LNCAP (cell line): ENCODE measurements around the gene GTF2H1.

Experiments
- CTCF ChIP-seq: fragments of 450-650 bp; IDR thresholded peaks from 2 replicates; pipeline ENCODE4 v1.5.1; 2017; ENCODE audit warnings: mild to moderate bottlenecking

Gene GTF2H1

GRCh38 chr11:18383388-18384156 lies 61.2 kb downstream of the GTF2H1 start:
- TF ChIP-seq CTCF = no peak

- TF ChIP-seq CTCF = no peak
Observed at GRCh38 chr11:18384157-18384641, 61.8 kb downstream of the GTF2H1 start.

GRCh38 chr11:18390088-18390487 lies 67.7 kb downstream of the GTF2H1 start:
- no peak for TF ChIP-seq CTCF

GRCh38 chr11:18392434-18393321 lies 70.3 kb downstream of the GTF2H1 start:
- no peak for TF ChIP-seq CTCF

GRCh38 chr11:18393581-18394274 lies 71.4 kb downstream of the GTF2H1 start:
- no peak for TF ChIP-seq CTCF

- TF ChIP-seq CTCF = no peak
Observed at GRCh38 chr11:18394275-18394927, 72.0 kb downstream of the GTF2H1 start, which contains the start of gene LDHA. TSS of gene LDHA (plus strand) at chr11:18394563. CDS start at chr11:18396843, 2,280 bp downstream.
